ENCODE results near the gene AGER.

DNA sequence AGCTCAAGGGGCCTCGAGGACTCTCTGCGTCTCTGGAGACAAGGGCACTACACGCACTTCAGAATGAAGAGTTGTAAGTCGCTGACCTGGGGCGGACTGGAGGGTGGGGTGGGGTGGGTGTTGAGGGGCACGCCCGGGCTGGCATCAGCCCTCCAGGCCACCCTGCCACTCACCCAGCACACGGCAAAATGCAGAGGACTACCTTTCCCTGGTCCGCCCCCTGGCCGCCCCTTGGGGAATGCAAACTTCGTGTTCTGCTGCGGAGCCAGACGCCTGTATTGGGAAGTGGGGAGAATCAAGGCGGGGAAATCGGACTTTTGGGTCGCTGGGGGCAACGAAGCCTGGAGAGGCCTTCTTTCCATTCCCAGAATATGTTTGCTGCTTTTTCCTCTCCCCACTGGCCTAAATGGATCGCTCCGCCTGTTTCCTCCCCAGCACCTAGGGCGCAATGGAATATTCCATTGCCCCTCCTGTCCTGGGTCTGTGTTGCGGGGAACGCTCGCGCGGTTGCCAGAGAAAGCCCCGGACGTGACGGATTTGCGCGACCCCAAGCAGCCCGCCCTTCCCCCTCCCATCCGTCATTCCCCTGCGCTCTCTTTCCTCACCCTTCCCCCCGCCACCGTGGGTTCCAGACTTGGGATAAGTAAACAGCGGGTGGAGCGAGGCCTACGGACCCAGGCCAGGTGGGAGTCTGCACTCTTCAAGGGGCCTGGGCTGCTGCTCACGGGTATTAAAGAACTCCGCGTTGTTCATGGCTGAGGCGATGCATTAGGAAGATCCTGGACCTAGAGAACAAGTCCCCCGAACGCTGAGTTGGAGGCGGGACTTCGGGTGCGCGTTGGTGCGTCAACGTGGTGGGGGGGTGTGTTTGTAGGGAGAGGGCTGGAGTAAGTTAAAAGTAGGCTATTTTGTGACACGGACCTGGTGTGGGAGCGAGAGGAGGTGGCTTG, 30.2 kb downstream of the AGER start, which contains the start of gene PPT2:
- TF ChIP-seq, protein P1, sequence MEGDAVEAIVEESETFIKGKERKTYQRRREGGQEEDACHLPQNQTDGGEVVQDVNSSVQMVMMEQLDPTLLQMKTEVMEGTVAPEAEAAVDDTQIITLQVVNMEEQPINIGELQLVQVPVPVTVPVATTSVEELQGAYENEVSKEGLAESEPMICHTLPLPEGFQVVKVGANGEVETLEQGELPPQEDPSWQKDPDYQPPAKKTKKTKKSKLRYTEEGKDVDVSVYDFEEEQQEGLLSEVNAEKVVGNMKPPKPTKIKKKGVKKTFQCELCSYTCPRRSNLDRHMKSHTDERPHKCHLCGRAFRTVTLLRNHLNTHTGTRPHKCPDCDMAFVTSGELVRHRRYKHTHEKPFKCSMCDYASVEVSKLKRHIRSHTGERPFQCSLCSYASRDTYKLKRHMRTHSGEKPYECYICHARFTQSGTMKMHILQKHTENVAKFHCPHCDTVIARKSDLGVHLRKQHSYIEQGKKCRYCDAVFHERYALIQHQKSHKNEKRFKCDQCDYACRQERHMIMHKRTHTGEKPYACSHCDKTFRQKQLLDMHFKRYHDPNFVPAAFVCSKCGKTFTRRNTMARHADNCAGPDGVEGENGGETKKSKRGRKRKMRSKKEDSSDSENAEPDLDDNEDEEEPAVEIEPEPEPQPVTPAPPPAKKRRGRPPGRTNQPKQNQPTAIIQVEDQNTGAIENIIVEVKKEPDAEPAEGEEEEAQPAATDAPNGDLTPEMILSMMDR (IDR thresholded peaks at IDR 0.05; ENCODE audit: insufficient read depth, low read length, poor library complexity, severe bottlenecking) = no peak
- no peak for TF ChIP-seq EZH2phosphoT487 (conservative IDR thresholded peaks at IDR 0.05; ENCODE audit: low read length)

Data from SU-DHL-6 (cell line).